Measurements from ENCODE around the gene RIPOR3. TPM values are rescaled to one million over a fixed set of nuclear protein-coding genes. Genes with fewer than 3 reads are reported as not detected.

RIPOR3 gene
- total RNA-seq, 1 donor from 2014 or later = 0.44 TPM

DNA sequence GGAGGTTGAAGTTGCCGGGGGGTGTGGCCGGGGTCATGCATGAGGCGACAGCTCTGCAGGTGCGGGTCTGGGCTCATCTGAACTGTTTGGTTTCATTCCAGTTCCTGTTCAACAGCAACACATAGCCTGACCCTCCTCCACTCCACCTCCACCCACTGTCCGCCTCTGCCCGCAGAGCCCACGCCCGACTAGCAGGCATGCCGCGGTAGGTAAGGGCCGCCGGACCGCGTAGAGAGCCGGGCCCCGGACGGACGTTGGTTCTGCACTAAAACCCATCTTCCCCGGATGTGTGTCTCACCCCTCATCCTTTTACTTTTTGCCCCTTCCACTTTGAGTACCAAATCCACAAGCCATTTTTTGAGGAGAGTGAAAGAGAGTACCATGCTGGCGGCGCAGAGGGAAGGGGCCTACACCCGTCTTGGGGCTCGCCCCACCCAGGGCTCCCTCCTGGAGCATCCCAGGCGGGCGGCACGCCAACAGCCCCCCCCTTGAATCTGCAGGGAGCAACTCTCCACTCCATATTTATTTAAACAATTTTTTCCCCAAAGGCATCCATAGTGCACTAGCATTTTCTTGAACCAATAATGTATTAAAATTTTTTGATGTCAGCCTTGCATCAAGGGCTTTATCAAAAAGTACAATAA is 108.6 kb downstream of the RIPOR3 start:
- peaks cover 7% of the 10 kb centered on the region for H3K36me3 Mint-ChIP-seq (ENCODE audit: low read depth)
- H3K4me3 Mint-ChIP-seq = no peak overlapping the region
- H3K27me3 Mint-ChIP-seq (ENCODE audit: low read depth) = no peaks in the 10 kb centered on the region
- no peaks in the 10 kb centered on the region for H3K4me1 Mint-ChIP-seq
- no peak for DNase-seq (ENCODE audit: low read depth, low spot score)
- TF ChIP-seq, protein P1, sequence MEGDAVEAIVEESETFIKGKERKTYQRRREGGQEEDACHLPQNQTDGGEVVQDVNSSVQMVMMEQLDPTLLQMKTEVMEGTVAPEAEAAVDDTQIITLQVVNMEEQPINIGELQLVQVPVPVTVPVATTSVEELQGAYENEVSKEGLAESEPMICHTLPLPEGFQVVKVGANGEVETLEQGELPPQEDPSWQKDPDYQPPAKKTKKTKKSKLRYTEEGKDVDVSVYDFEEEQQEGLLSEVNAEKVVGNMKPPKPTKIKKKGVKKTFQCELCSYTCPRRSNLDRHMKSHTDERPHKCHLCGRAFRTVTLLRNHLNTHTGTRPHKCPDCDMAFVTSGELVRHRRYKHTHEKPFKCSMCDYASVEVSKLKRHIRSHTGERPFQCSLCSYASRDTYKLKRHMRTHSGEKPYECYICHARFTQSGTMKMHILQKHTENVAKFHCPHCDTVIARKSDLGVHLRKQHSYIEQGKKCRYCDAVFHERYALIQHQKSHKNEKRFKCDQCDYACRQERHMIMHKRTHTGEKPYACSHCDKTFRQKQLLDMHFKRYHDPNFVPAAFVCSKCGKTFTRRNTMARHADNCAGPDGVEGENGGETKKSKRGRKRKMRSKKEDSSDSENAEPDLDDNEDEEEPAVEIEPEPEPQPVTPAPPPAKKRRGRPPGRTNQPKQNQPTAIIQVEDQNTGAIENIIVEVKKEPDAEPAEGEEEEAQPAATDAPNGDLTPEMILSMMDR (conservative IDR thresholded peaks at IDR 0.05) = no peak
- H3K27ac Mint-ChIP-seq (ENCODE audit: unreplicated experiment) = no peak overlapping the region
- H3K9me3 Mint-ChIP-seq = no peaks in the 10 kb centered on the region

DNA sequence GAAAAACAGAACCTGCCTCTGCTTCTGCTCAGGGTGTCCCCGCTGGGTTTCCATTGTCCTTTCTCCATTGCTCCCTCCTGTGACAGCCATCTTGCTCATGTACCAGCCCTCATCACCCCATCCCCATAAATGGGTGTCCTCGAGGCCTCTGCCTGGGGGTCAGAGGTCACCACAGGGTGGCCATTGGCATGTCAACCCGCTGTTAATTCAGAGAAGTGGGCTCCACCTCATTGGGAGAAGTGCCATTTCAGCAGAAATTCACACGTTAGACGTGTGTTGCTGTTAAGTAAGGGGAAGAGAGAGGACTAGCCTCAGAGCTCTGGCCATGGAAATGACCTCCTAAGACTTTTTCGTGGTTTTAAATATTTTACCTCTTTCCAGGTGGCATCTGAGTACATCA is 109.2 kb downstream of the RIPOR3 start:
- DNase-seq (ENCODE audit: low read depth, low spot score) = no peak
- no peak overlapping the region for H3K4me3 Mint-ChIP-seq
- no peaks in the 10 kb centered on the region for H3K27me3 Mint-ChIP-seq (ENCODE audit: low read depth)
- no peak overlapping the region for H3K27ac Mint-ChIP-seq (ENCODE audit: unreplicated experiment)
- TF ChIP-seq, protein P1 (conservative IDR thresholded peaks at IDR 0.05) = no peak
- no peaks in the 10 kb centered on the region for H3K4me1 Mint-ChIP-seq
- H3K36me3 Mint-ChIP-seq (ENCODE audit: low read depth) = peaks cover 7% of the 10 kb centered on the region
- no peaks in the 10 kb centered on the region for H3K9me3 Mint-ChIP-seq

DNA sequence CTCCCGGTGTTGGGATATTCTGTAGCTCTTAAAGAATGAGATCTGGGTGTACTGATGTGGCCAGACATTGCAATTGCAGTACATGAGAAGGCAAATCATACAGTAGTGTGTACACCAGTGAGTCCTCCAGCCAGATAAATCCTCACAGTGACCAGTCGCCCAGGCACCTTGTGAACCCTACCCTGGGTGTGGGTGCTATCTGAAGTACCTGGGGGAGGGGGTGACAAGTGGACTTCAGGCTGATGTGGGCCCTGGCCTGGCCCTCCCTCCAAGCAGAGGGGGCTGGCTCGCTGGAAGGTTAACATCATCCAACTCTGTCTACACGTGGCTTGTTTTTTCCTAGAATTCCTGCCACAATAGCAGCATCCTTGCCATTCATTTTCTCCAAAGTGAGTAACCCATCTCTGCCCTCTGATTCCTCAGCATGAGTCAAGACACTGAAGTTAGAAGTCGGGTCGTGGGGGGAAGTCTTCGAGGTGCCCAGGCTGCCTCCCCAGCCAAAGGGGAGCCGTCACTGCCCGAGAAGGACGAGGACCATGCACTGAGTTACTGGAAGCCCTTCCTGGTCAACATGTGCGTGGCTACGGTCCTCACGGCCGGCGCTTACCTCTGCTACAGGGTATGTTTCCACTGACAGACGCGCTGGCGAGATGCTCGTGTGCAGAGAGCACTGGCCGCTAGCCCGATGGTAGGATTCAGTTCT is 110.3 kb downstream of the RIPOR3 start:
- H3K9me3 Mint-ChIP-seq = no peaks in the 10 kb centered on the region
- H3K4me1 Mint-ChIP-seq = no peaks in the 10 kb centered on the region
- H3K4me3 Mint-ChIP-seq = no peak overlapping the region
- DNase-seq (ENCODE audit: low read depth, low spot score) = no peak
- H3K27ac Mint-ChIP-seq (ENCODE audit: unreplicated experiment) = peak overlapping the region; percentile 81
- peaks cover 7% of the 10 kb centered on the region for H3K36me3 Mint-ChIP-seq (ENCODE audit: low read depth)
- H3K27me3 Mint-ChIP-seq (ENCODE audit: low read depth) = no peaks in the 10 kb centered on the region
- TF ChIP-seq, protein P1 (conservative IDR thresholded peaks at IDR 0.05) = no peak

DNA sequence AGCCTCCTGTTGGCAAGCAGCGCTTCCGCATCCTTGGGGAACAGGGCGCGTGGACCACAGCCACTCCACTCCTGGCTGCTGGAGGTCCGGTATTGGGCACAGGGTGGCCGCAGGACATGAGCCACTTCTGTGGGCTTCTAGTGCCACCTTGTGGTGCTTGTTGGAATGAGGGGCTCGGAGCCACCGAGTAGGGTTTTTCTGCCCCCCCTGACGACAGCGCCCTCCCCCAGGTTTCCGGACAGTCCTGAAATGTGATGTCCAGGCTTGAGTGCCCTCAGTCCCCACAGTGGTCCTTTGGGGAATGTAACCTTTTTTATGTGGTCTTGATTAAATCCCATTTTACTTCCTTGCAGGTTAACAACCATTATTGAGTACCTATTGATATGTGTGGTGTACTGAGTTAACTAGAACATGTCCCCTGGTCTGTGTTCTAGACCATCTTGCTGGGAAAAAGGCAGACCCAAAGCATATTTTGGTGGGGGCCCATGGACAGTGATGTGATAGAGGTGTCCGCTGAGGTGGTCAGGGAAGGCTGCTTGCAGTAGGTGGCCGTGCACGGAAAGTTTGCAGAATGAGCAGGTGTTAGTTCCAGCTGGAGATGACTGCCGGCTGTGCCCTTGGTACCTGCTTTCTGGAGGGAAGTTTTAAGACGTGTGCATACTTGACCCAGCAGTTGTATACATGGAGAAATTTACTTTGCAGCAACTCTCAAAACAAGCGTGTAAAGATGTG is 111.2 kb downstream of the RIPOR3 start:
- H3K27ac Mint-ChIP-seq (ENCODE audit: unreplicated experiment) = no peak overlapping the region
- DNase-seq (ENCODE audit: low read depth, low spot score) = peak; percentile 57
- H3K4me1 Mint-ChIP-seq = no peaks in the 10 kb centered on the region
- H3K9me3 Mint-ChIP-seq = no peaks in the 10 kb centered on the region
- no peaks in the 10 kb centered on the region for H3K27me3 Mint-ChIP-seq (ENCODE audit: low read depth)
- no peak overlapping the region for H3K4me3 Mint-ChIP-seq
- H3K36me3 Mint-ChIP-seq (ENCODE audit: low read depth) = peaks cover 7% of the 10 kb centered on the region
- TF ChIP-seq, protein P1 (conservative IDR thresholded peaks at IDR 0.05) = peak; percentile 87

DNA sequence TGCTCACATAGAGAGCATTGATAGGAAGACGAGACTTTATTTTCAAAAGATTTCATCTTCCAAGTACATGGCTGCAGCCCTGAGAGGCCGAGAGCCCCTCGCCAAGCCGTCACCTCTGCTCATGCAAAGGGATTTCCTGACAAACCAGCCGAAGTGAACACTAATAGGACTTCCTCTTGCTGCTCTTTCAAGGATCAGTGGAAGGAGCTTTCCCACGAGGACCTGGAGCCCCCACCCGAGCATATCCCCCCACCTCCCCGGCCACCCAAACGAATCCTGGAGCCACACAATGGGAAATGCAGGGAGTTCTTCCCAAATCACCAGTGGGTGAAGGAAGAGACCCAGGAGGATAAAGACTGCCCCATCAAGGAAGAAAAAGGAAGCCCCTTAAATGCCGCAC is 111.8 kb downstream of the RIPOR3 start:
- Mint-ChIP-seq H3K27ac (ENCODE audit: unreplicated experiment) (no peak overlapping the region), H3K4me3 (no peak overlapping the region), H3K4me1 (no peaks in the 10 kb centered on the region), H3K36me3 (ENCODE audit: low read depth) (peaks cover 10% of the 10 kb centered on the region), H3K27me3 (ENCODE audit: low read depth) (no peaks in the 10 kb centered on the region), H3K9me3 (no peaks in the 10 kb centered on the region)
- DNase-seq (ENCODE audit: low read depth, low spot score) = no peak
- TF ChIP-seq, protein P1 (conservative IDR thresholded peaks at IDR 0.05) = no peak

Measured in neural crest cell (in vitro differentiated cells).